Measurements from ENCODE around the gene CELSR1.
"Not testable (repeated sequence)": the region's sequence is repeated elsewhere in the genome, so short reads cannot be mapped to it uniquely, and the experiment has no call there.

Gene CELSR1

DNA sequence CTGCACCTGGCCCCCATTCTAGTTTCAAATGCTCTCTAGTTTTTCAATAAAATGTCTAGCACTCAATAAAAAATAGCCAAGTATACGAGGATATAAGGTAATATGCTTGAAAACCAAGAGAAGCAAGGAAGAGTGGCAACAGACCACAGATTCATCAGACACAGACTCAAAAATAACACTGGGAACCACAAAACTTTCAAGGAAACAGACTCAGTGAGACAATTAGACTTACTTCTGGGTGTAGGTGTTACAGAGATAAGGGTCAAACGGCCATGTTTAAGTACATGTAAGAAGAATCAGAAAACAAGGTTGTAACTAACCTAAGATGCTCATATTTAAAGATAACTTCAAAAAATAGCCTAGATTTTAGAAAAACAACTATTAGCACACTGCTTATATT, 134.9 kb downstream of the CELSR1 start:
- H3K36me3 ChIP-seq (ENCODE audit: low read depth): peaks cover 23% of the 10 kb centered on the region
- ATAC-seq (ENCODE audit: low read depth) (no peak), DNase-seq (ENCODE audit: low spot score) (no peak)
- no peak overlapping the region for H3K4me3 ChIP-seq (ENCODE audit: severe bottlenecking)
- no peaks in the 10 kb centered on the region for H3K9me3 ChIP-seq (ENCODE audit: severe bottlenecking)
- TF ChIP-seq, protein P1, sequence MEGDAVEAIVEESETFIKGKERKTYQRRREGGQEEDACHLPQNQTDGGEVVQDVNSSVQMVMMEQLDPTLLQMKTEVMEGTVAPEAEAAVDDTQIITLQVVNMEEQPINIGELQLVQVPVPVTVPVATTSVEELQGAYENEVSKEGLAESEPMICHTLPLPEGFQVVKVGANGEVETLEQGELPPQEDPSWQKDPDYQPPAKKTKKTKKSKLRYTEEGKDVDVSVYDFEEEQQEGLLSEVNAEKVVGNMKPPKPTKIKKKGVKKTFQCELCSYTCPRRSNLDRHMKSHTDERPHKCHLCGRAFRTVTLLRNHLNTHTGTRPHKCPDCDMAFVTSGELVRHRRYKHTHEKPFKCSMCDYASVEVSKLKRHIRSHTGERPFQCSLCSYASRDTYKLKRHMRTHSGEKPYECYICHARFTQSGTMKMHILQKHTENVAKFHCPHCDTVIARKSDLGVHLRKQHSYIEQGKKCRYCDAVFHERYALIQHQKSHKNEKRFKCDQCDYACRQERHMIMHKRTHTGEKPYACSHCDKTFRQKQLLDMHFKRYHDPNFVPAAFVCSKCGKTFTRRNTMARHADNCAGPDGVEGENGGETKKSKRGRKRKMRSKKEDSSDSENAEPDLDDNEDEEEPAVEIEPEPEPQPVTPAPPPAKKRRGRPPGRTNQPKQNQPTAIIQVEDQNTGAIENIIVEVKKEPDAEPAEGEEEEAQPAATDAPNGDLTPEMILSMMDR (IDR thresholded peaks at IDR 0.05; ENCODE audit: poor library complexity, severe bottlenecking): no peak
- no peaks in the 10 kb centered on the region for H3K27me3 ChIP-seq (ENCODE audit: insufficient read depth, poor library complexity, severe bottlenecking)
- H3K27ac ChIP-seq (ENCODE audit: poor library complexity, severe bottlenecking): no peak overlapping the region
- H3K4me1 ChIP-seq (ENCODE audit: insufficient read depth, poor library complexity, severe bottlenecking): no peaks in the 10 kb centered on the region

DNA sequence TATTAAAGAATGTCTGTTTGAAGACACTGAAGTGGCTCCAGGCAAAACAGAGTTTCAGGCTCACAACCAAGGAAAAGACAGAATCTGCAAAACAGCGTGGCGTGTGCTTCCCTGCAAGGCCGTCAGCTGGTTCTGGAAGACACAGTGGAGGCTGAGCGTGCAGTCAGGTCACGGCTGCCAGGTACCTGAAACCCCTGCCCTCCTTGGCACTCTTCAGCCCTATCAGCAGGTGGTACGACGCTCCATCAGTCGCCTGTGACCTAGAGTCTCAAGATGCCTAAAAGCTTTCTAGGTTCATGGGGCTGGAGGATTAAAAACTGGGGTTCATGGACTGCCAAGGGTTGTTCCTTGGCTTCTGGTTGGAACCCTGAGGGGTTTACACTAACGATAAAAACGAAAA, 136.1 kb downstream of the CELSR1 start:
- Histone ChIP-seq H3K4me3 (ENCODE audit: severe bottlenecking) (no peak overlapping the region), H3K27ac (ENCODE audit: poor library complexity, severe bottlenecking) (no peak overlapping the region), H3K4me1 (ENCODE audit: insufficient read depth, poor library complexity, severe bottlenecking) (no peaks in the 10 kb centered on the region), H3K27me3 (ENCODE audit: insufficient read depth, poor library complexity, severe bottlenecking) (no peaks in the 10 kb centered on the region), H3K9me3 (ENCODE audit: severe bottlenecking) (no peaks in the 10 kb centered on the region), H3K36me3 (ENCODE audit: low read depth) (peaks cover 27% of the 10 kb centered on the region)
- ATAC-seq (ENCODE audit: low read depth): no peak
- DNase-seq (ENCODE audit: low spot score): no peak
- TF ChIP-seq, protein P1 (IDR thresholded peaks at IDR 0.05; ENCODE audit: poor library complexity, severe bottlenecking): no peak

DNA sequence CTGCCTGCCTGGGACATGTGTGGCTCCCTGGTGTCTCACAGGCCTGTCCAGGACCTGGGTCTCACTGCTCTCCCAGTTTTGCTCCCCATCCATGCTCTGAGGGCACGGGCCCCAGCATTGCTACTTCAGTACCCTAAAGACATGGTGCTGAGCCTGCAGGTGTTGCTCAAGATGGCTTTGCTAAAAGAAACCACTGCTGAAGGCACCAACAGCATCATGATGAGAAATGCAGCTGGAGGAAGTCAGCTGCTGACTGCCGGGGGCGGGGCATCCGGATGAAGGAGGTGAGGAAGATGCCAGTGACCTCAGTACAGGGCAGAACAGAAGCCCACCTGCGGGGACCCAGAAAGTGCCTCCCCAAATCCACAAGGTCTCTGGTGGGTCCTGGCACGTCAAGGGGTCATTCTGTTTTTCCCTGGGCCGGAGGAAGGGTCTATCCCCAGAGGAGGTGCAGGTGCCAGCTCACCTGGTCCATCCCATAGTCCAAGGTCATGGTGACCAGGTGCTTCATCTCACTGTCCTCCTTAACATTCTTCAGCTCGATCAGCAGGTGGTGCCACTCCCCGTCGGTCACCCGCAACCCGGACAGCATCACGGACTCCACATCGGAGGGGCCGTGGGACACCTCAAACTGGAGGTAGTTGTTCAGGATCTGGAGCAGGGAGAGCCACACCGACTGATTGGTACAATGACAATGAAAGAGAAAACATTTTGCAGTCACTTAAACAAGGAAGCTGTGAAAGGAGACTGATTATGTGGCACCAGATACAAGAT, 138.0 kb downstream of the CELSR1 start:
- TF ChIP-seq, protein P1 (IDR thresholded peaks at IDR 0.05; ENCODE audit: poor library complexity, severe bottlenecking): no peak
- Histone ChIP-seq H3K27me3 (ENCODE audit: insufficient read depth, poor library complexity, severe bottlenecking) (no peaks in the 10 kb centered on the region), H3K4me1 (ENCODE audit: insufficient read depth, poor library complexity, severe bottlenecking) (no peaks in the 10 kb centered on the region), H3K4me3 (ENCODE audit: severe bottlenecking) (no peak overlapping the region), H3K27ac (ENCODE audit: poor library complexity, severe bottlenecking) (no peak overlapping the region), H3K9me3 (ENCODE audit: severe bottlenecking) (no peaks in the 10 kb centered on the region), H3K36me3 (ENCODE audit: low read depth) (peaks cover 33% of the 10 kb centered on the region)
- no peak for DNase-seq (ENCODE audit: low spot score)
- ATAC-seq (ENCODE audit: low read depth): no peak

DNA sequence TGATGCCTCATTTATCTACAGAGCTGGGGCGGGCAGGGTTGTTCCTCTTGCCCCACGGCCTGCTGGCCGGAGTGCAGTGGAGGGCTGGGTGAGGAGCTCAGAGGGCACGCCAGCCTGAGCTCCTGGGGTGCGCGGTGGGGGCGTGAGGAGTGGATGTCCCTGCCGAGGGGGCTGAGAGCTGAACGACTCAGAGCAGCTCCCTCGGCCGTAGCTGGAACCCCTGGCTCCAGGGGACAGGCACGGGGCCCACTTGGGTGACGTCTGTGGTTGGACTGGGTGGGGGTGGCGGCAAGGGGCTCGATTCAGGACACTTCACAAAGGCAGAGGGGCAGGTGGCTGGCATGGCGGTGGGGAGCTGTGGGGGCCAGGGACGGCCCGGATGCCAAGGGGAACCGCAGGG, 139.5 kb downstream of the CELSR1 start:
- TF ChIP-seq, protein P1 (IDR thresholded peaks at IDR 0.05; ENCODE audit: poor library complexity, severe bottlenecking): no peak
- no peak overlapping the region for H3K27ac ChIP-seq (ENCODE audit: poor library complexity, severe bottlenecking)
- no peaks in the 10 kb centered on the region for H3K27me3 ChIP-seq (ENCODE audit: insufficient read depth, poor library complexity, severe bottlenecking)

DNA sequence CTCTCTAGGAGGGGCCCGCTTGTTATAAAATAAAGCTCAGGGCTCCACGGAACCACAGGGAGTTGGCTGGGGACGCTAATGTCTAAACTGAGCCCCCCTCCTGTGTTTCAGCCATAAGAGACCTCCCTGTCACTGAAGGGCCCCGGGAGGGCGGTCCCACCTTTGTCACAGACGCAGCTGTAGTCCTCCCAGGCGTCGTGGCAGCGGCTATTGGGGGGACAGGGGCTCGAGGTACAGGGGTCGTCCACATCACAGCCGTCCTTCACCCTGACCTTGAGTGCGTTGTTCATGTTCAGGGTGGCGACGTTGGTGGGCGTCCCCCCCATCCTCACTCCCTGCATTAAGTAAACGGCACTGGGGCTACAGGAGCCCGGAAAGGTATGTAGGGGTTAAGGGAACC, 139.9 kb downstream of the CELSR1 start:
- peaks cover 44% of the 10 kb centered on the region for H3K36me3 ChIP-seq (ENCODE audit: low read depth)
- TF ChIP-seq, protein P1 (IDR thresholded peaks at IDR 0.05; ENCODE audit: poor library complexity, severe bottlenecking): no peak

More for the DNA sequence above, 139.5 kb downstream of the CELSR1 start:
- DNase-seq (ENCODE audit: low spot score) (no peak), ATAC-seq (ENCODE audit: low read depth) (no peak)
- Histone ChIP-seq H3K36me3 (ENCODE audit: low read depth) (peaks cover 42% of the 10 kb centered on the region), H3K9me3 (ENCODE audit: severe bottlenecking) (no peaks in the 10 kb centered on the region), H3K4me1 (ENCODE audit: insufficient read depth, poor library complexity, severe bottlenecking) (no peaks in the 10 kb centered on the region), H3K4me3 (ENCODE audit: severe bottlenecking) (no peak overlapping the region)

DNA sequence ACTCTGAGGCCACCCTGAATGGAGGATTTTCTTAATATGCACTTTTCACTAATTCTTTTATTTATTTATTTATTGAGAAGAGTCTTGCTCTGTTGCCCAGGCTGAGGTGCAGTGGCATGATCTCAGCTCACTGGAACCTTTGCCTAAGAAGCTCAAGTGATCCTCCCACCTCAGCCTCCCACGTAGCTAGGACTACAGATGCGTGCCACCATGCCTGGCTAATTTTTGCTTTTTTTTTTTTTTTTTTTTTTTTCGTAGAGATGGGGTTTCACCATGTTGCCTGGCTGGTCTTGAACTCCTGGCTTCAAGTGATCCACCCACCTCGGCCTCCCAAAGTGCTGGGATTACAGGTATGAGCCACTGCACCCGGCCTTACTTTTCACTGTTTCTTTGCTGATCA, 140.4 kb downstream of the CELSR1 start:
- H3K27ac ChIP-seq (ENCODE audit: poor library complexity, severe bottlenecking); H3K4me3 ChIP-seq (ENCODE audit: severe bottlenecking); ATAC-seq (ENCODE audit: low read depth): not testable (repeated sequence)

More for the DNA sequence above, 139.9 kb downstream of the CELSR1 start:
- no peak for DNase-seq (ENCODE audit: low spot score)
- no peak overlapping the region for H3K27ac ChIP-seq (ENCODE audit: poor library complexity, severe bottlenecking)
- H3K4me3 ChIP-seq (ENCODE audit: severe bottlenecking): no peak overlapping the region
- ATAC-seq (ENCODE audit: low read depth): no peak
- no peaks in the 10 kb centered on the region for H3K9me3 ChIP-seq (ENCODE audit: severe bottlenecking)
- no peaks in the 10 kb centered on the region for H3K27me3 ChIP-seq (ENCODE audit: insufficient read depth, poor library complexity, severe bottlenecking)
- no peaks in the 10 kb centered on the region for H3K4me1 ChIP-seq (ENCODE audit: insufficient read depth, poor library complexity, severe bottlenecking)

More for the DNA sequence above, 140.4 kb downstream of the CELSR1 start:
- H3K9me3 ChIP-seq (ENCODE audit: severe bottlenecking); H3K4me1 ChIP-seq (ENCODE audit: insufficient read depth, poor library complexity, severe bottlenecking); H3K27me3 ChIP-seq (ENCODE audit: insufficient read depth, poor library complexity, severe bottlenecking); DNase-seq (ENCODE audit: low spot score): not testable (repeated sequence)
- peaks cover 48% of the 10 kb centered on the region for H3K36me3 ChIP-seq (ENCODE audit: low read depth)

Measured in RWPE2 (cell line).